Measurements from ENCODE around the gene SPTLC3.

SPTLC3 gene

DNA sequence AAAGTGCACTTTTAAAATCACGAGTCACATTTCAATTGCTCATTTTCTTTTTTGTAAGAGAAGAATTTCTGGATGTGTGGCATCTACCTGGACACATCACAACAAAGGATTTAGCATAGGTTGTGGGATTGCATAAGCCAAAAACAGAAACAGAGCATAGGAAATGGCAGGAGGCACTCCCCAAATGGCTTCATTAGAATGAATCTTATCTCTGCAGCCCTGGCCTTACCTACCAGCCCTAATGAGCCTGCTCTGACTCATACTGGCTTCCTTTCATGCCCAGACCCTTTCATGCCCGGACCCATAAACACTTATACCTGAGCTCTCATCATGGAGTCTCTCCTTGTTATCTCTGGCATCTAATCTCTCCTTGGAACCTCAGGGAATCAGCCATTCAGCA, 23.9 kb upstream of the SPTLC3 start:
- no peak for DNase-seq (ENCODE audit: low read depth)

DNA sequence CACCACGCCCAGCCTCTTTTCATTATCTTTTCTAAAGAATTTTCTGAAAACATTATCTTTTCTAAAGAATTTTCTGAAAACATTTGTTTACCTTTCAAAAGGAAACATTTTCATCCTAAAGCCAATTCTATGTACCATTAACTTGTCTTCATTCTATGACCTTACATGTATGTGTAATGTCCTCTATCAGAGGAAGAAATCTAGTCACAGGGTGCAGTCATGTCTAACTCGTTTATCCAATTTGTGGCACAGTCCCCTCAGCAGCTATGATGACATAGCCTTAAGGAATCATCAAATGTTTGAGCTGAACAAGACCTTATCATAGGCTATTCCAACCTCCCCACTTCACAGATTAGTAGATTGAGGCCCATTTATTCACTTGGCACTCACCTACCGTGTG, 21.5 kb upstream of the SPTLC3 start:
- no peak for DNase-seq (ENCODE audit: low read depth)

DNA sequence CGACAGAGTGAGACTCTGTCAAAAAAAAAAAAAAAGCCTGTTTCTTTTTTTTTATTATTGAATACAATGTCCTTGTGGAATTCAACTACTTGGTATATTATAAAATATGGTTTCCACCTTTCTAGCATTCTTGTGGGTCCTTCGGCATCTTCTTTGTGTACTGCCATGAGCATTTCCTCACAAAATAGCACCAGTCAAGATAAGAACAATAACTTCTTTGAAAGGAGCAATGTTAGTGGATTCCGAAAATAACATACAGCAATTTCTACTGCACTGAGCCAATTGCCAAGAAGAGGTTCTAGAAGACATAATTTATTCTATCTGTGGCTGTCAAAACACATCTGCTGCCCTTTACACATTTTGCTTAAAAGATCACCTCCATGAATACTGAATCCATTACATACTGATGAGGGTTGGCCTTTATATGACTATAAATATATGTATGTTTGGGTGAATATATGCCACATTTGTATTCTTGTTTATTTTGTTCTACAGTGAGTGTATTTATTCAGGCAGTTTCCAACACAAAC, 19.1 kb upstream of the SPTLC3 start:
- no peak for DNase-seq (ENCODE audit: low read depth)

DNA sequence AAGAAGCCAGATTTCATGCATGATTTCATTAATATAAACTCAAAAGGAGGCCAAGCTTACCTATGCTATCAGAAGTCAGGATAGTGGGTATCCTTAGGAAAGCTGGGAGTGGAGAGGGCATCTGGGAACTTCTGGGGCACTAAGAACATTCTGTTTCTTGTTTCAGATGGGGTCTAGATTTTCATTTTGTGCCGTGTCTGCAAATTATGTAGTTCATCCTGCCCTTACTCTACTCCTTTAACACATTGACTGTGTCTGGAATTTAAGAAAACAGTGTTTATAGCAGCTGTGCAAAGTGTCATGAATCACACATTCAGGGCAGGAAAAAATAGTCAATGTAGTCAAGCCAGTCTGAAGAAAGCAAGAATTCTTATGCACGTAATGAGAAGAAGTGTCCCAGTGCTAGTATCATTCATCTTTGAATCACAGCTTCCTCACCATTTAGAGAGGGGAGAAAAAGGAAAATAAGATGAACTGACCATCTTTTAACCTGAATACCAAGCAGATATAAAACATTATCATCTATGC, 11.6 kb upstream of the SPTLC3 start:
- DNase-seq (ENCODE audit: low read depth): no peak

DNA sequence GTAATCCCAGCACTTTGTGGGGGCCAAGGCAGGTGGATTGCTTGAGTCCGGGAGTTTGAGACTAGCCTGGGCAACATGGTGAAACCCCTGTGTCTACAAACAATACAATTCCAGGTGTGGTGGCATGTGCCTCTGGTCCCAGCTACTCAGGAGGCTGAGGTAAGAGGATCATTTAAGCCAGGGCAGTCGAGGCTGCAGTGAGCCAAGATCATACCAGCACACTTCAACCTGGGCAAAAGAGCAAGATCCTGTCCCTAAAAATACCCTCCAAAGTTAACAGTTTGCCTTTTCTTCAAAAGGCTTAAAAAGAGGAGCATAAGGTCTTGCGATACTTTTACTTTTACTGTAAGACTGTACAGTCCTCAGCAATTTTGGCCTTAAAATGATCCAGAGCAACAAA, 10.7 kb upstream of the SPTLC3 start:
- DNase-seq (ENCODE audit: low read depth): no peak

DNA sequence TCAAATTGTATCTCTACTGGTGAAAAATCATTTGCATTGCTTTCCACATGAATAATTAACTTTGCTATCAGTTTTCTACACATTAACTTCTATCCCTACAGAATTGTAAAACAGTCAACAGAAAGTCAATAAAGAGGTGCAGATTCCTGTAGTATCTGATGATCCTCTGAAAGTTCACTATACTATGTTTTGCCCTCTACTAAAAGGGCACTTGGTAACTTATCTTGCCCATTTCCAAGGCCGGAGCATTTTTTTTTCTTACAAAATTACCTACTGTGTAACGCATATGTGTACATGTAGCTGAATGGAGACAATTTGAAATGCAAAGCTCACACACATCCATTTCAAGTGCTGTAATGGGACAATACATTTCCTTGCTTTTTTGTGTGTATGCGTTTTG, 9.6 kb upstream of the SPTLC3 start:
- no peak for DNase-seq (ENCODE audit: low read depth)

DNA sequence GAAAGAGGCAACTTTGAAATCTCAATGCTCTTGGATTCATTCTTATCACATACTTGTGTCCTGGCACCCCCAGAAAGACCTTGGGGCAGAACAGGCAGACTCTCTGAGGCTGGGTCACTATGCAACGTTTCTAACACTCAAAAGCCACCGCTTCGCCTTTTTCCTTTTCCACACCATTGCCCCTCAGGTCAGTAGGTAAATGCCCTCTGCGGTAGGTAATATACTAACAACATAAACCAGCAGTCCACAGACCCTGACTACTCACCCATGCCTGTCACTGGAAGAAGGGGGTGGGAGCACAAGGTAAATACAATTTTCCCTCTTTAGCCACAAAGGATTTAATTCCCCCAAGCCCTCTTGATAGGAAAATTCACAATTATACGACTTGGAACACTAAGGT, 6.5 kb upstream of the SPTLC3 start:
- no peak for DNase-seq (ENCODE audit: low read depth)

DNA sequence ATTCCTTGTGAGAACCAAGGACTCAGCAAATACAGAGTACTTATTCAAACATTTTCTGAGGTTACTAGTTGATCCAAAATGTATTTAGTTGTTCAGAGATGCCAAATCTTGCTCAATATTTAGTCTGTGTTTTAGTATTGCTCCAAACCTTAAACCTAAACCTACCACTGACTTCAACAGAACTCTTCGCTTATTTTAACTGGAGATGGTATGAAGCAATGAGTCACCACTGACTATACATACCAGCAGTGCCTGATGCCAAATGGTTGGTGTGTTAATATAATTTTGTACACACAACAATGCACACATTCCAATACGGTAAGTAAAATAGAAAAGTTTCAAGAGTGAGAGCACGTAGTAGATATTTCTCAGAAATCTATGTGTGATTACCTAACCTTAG, 1.9 kb upstream of the SPTLC3 start:
- DNase-seq (ENCODE audit: low read depth): peak; percentile 75

DNA sequence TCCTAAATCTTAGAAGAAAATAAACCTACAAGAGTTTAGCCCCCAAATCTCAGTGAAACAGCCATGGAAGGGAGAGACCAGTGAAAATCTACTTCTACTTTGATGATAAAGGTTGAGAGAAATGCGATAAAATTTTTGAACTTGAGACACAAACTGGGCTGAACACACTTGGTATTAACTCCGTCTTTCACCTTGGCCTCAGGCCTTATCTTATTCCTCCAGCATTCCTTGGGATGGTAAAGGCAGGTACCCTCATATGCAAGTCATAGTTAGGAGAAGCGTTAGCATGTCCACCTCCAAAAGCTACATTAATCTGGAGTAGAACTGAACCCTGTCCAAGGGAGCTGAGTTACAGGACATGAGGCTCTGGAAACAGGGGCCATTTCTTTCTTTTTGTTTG, 1.2 kb upstream of the SPTLC3 start:
- DNase-seq (ENCODE audit: low read depth): no peak

DNA sequence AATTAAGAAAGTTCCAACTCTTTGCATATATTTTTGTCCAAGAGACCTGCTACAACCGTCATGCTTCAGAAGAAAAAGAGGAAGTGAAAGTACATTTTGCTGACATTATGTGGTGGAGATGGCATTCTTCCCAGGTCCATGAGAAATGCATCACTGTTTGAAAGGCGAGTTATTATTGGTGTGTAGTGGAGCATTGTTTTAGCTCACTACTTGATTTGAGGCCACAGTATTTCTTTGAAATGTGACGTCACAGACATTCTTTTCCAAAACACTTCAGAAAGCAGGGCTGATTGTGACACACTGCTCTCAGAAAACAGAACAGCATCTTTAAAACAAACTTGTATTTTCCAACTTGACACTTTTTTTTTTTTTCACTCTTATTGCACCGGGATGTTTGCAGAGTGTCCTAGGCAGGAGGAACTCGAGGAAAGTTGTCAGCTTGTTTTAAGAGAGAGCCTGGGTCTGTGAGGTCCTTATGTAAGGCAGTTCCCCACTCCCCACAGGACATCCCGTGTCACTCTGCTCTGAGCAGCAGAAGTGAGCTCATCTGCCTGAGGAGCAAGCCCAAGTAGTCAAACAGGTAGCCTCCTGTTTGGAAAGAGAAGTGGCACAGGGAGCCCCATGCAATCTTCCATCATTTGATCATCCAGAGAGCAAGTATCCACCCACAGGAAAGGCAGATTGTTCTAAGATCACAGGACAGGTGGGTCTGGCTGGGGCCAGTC, 1.1 kb downstream of the SPTLC3 start:
- peak; percentile 88 for DNase-seq (ENCODE audit: low read depth)

DNA sequence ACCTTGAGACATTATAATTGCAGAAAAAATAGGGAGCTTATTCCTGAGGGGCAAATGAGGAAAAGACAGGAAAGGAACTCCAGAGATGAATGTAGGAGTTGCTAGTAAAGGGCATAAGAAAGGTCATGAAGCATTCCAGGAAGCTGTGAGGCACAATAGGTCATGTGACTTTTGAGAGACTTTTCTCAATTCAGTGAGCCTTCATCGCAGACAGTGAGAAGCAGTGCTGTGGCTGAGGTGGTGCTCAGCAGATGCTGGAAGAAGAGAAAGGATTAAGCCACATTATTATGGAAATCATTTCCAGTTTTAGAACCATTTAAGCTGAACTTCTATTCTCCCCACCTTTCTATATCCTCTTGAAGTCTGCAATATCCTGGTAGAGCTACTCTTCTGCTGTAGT, 4.1 kb downstream of the SPTLC3 start:
- DNase-seq (ENCODE audit: low read depth): no peak

DNA sequence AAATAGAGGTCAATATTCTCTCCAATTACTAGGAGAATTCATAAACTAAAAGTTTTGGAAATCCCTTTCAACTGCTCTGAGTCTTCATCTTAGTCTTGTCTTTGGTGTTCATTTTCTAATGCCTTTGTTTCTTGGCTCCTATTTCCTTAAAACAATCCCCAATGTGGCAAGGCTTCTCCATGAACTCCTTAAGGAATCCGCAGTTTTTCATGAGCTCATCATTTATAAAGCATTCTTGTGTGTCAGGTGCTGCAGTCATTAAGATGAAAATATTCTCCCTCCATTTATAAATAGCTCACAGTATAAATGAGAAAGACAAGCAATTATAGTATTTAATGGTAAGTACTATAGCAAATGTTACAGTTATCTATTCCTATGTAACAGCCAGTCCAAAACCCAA, 4.6 kb downstream of the SPTLC3 start:
- DNase-seq (ENCODE audit: low read depth): no peak

DNA sequence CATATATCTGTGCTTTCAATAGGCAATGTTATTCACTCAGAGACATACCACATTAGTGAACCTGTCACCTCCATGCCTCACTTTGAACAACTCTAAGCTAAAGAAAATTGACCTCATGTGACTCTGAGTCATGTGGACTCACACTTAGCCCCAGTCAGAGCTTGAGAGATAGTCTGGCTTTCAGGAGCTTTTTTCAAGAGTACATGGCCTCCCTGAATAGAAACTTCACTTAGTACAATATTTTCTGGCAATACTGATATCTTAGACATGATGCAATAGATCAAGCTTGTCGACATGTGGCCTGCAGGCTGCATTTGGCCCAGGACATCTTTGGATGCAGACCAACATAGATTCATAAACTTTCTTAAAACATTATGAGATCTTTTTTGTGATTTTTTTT, 8.5 kb downstream of the SPTLC3 start:
- DNase-seq (ENCODE audit: low read depth): peak; percentile 39

DNA sequence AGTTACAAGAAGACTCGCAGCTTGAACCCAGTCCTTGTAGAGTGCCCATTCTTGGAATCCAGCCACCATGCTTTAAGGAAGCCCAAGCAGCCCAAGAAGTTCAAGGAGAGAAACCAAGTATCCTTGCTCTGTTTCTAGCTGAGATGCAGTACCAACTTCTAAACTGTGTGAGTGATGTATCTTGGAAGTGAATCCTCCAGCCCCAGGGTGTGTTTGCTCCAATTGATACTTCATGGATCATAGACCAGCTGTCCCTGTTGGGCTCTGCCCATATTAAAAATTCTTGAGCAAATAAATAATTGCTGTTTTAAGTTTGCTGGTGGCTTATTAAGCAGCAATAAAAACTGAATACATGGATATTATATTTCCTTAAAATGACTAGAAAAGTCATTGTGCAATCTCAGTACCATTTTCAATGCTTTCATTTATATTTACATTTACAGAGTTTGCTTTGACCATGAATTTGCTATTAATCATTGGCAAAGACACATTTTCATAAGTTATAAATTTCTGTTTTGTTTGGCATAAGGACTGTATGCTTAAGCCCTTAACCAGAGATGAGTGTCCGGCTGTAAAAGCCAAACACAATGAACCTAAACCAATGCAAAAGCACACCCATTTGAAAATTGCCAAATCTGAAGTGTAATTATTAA, 9.2 kb downstream of the SPTLC3 start:
- peak; percentile 48 for DNase-seq (ENCODE audit: low read depth)

DNA sequence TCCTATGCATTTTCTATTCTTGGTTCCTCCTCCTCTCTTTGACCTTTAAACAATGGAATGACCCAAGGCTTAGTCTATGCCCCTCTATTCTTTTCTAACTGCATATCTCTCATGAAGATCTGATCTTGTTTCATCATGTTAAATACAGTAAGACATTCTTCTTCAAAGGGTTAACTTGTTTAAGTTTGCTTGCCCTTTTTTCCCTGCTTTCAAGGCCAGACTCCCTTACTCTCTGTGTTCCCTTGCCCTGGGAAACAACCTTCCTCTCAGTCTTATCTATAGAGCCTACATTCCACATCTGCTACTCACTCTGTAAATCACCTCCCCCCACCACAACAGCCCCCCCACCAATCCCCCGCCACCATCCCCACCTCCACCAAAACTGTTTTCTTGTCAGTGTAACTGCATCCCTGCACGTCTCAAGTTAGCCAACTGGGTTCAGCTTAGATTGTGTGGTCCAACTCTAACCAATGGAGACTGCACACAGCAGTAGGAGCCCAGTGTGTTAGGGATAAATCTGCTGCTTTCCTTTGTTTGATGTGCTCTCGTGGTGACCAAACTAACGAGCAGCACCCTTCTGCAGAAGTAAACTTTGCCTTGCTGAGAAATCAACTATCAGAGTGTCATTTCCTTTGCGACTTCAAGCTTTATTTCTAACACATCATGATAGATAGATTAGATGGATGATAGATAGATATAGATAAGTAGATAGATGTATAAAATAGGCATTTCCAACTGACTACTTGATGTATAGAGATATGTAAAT, 12.6 kb downstream of the SPTLC3 start:
- no peak for DNase-seq (ENCODE audit: low read depth)

DNA sequence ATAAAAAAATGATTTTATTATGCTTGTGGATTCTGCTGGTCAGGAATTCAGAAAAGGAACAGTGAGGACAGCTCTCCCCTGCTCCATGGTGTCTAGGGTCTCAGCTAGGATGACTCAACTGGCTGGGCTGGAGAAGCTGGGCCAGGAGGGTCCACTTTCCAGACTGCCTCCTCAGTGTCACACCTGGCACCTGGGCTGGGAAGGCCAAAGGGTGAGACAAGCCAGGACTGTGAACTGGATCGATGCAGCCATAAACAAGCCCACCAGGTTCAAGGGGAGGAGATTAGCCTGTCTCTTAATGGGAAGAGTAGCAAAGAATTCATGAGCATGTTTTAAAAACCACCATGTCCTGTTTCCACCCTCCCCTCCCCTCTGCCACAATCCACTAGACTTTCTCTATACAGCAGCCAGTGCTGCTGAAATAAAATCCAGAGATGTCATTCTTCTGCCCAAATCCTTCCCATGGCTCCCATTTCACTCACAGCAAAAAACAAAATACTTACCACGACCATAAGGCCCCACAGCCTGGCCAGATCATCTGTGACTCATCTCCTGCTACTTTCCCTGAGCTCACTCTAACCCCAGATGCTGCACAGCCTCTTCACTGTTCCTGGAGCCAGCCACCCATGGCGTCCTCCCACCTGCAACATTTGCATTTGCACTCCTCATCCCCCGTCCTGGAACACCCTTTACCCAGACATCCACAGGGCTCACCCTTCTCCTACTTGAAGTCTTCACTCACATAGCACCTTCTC, 13.8 kb downstream of the SPTLC3 start:
- DNase-seq (ENCODE audit: low read depth): peak; percentile 46

DNA sequence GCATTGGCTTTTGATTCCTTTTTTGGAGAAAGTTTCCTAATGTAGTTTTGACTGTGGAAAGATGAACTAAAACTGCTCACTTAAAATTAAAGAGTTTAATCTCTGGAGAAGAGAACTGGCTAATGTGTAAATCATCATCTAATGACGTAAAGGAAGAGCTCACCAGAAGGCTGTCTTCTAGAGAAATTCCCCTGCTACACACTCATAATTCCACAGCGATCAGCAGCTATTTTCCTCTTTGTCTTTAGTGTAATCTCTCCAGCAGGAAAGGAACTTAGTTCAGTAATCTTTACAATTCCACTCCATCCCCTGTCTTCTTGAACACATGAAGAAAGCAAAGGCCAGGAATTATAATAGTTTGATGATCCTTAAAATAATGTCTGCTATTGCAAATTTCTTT, 15.8 kb downstream of the SPTLC3 start:
- no peak for DNase-seq (ENCODE audit: low read depth)

DNA sequence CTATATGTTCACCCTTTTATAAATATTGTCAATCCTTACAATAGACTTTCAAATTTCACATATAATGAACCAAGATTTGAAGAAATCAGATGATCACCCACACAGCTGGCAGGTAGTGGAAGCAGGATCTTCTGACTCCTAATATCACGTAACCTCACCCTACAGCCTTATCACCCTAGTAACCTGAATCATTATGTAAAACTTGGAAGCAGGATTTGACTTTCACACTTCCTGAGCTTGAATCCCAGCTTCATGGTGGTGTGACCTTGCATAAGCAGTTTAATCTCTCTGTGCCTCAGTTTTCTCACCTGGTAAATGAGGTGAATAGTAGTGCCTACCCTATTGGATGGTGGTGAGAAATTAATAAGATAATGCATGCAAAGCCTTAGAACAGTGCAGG, 16.4 kb downstream of the SPTLC3 start:
- DNase-seq (ENCODE audit: low read depth): no peak

DNA sequence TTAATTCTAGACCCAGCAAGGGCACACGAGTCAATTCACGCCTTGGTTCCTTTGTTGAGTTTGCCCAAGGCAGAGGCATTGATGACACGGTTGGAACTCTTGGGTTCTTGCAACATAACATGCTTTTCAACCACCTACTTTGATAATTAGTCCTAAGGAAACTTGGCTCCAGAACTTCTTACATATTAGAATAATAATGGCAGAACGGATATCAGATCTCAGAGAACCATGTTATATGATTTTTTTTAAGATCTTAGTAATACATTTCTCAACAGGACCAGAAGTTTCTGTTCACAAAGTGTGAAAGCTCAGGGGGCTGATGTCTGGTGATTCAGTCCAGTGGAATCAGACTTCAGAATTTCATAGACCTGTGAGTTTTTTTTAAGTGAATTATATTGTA, 19.2 kb downstream of the SPTLC3 start:
- DNase-seq (ENCODE audit: low read depth): no peak

DNA sequence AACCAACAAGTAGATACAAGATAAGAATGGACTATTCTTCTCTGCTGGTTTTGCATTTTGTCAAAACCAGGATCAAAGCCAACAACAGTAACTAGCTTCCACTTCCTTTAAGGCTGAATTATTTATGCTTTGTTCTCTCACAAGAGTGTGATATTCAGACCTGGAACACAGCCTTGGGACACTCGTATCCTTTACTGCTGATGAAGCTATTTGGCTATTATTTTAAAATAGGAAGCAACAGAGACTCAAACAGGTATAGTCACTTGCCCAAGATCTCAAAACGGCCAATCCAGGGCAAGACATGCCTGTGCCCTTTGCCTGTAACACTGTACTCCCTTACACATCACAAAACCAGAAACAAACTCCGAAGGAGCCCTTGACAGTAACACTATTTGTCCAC, 19.9 kb downstream of the SPTLC3 start:
- DNase-seq (ENCODE audit: low read depth): no peak

DNA sequence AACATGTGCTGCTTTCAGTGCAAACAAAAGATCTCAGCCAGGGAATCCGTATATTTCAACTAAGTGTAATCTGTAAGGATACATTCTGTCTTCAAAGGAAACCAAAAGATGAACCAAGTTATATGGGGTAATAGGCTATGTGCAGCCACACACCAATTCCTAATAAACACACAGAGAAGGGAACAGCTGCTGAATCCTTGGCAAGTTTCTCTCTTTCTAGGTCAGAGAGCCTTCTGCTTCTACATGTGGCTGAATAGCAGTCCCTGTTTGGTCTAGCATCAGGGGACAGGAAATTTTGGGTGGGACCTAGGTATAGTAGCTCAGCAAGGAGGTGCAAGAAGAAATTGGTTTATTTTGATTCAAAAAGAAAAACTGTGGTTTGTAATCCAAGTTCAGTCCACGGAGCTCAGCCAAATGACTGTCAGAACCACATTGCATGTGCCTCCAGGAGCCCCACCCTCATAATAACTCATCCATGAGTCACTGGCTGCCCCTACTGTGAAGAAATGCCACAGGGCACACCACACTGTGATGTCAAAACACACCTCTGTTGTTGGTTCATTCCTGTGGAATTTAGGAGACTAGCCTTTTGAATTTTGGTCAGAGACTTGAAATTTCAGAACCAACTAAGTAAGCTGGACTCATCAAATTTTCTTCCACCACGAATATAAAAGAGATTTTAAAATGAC, 21.1 kb downstream of the SPTLC3 start:
- peak; percentile 60 for DNase-seq (ENCODE audit: low read depth)

All from fibroblast of the conjunctiva (primary cell).